Astrocyte (in vitro differentiated cells and primary cell): ENCODE data around the gene ARPC2.

ENCODE experiments used
- EZH2 ChIP-seq: IDR thresholded peaks from 2 replicates; pipeline ENCODE4 v1.6.1; 2012; ENCODE audit warnings: mild to moderate bottlenecking, low read length, inconsistent platforms; ENCODE audit not compliant: insufficient read depth
- TF ChIP-seq, protein P1 (sequence below): IDR thresholded peaks from 2 replicates; pipeline ENCODE4 v1.5.1; 2011; ENCODE audit warnings: low read depth, mild to moderate bottlenecking, inconsistent platforms, low read length, moderate library complexity; ENCODE audit not compliant: insufficient read depth

DNA sequence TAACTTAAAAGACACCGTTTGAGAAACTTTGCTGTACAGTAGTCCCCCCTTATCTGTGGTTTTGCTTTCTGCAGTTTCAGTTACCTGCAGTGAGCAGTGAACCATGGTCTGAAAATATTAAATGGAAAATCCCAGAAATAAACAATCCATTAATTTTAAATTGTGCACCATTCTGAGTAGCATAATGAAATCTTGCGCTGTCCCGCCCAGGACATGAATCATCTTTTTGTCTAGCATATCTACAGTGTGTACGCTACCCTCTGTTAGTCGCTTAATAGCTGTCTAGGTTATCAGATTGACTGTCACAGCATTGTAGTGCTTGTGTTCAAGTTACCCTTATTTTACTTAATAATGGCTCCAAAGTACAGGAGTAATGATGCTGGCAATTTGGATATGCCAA is 6.1 kb downstream of the ARPC2 start:
- TF ChIP-seq, protein P1, sequence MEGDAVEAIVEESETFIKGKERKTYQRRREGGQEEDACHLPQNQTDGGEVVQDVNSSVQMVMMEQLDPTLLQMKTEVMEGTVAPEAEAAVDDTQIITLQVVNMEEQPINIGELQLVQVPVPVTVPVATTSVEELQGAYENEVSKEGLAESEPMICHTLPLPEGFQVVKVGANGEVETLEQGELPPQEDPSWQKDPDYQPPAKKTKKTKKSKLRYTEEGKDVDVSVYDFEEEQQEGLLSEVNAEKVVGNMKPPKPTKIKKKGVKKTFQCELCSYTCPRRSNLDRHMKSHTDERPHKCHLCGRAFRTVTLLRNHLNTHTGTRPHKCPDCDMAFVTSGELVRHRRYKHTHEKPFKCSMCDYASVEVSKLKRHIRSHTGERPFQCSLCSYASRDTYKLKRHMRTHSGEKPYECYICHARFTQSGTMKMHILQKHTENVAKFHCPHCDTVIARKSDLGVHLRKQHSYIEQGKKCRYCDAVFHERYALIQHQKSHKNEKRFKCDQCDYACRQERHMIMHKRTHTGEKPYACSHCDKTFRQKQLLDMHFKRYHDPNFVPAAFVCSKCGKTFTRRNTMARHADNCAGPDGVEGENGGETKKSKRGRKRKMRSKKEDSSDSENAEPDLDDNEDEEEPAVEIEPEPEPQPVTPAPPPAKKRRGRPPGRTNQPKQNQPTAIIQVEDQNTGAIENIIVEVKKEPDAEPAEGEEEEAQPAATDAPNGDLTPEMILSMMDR, result no peak
- TF ChIP-seq EZH2, result no peak
